OCI-LY3 (cell line): Measurements from ENCODE around the gene RUNX2.

ENCODE experiments used
- H2AFZ ChIP-seq: fragments of 200-600, 300-600 bp; shearing (Covaris generic); 2 replicates; pipeline ENCODE4 v1.6.0; 2014; ENCODE audit warnings: antibody characterized with exemption, low read depth, low read length
- H3K27ac ChIP-seq: fragments of 200-600, 300-600 bp; sonication (generic); 2 replicates; pipeline ENCODE4 v1.5.1; 2014; ENCODE audit warnings: mild to moderate bottlenecking, low read length, moderate library complexity, mixed read lengths
- H3K27me3 ChIP-seq: fragments of 200-600, 300-600 bp; sonication (generic); 2 replicates; pipeline ENCODE4 v1.6.1; 2014; ENCODE audit warnings: low read depth, low read length, mixed read lengths
- H3K36me3 ChIP-seq: fragments of 200-600, 300-600 bp; sonication (generic); replicated peaks from 2 replicates; pipeline ENCODE3; 2014; ENCODE audit warnings: low read depth, low read length, mixed read lengths
- H3K4me1 ChIP-seq: fragments of 300-600, 200-600 bp; sonication (generic); 2 replicates; pipeline ENCODE4 v1.6.1; 2014; ENCODE audit warnings: low read length, mixed read lengths
- H3K4me2 ChIP-seq: fragments of 200-600, 300-600 bp; sonication (generic); 2 replicates; pipeline ENCODE4 v1.6.1; 2014; ENCODE audit warnings: low read length, mixed read lengths
- H3K4me3 ChIP-seq: fragments of 300-600, 200-600 bp; sonication (generic); 2 replicates; pipeline ENCODE4 v1.5.1; 2014; ENCODE audit warnings: antibody characterized with exemption, mild to moderate bottlenecking, low read length, moderate library complexity
- H3K79me2 ChIP-seq: fragments of 300-600, 200-600 bp; shearing (Covaris generic); 2 replicates; pipeline ENCODE4 v1.6.1; 2014; ENCODE audit warnings: mild to moderate bottlenecking, low read length, mixed read lengths
- H3K9ac ChIP-seq: fragments of 300-600, 200-600 bp; shearing (Covaris generic); 2 replicates; pipeline ENCODE4 v1.6.0; 2014; ENCODE audit warnings: mild to moderate bottlenecking, low read length, moderate library complexity
- H3K9me3 ChIP-seq: fragments of 200-600, 300-600 bp; shearing (Covaris generic); 2 replicates; pipeline ENCODE4 v1.6.1; 2014; ENCODE audit warnings: low read length, mixed read lengths; ENCODE audit not compliant: insufficient read depth
- H4K20me1 ChIP-seq: fragments of 200-600, 300-600 bp; sonication (generic); 2 replicates; pipeline ENCODE4 v1.6.1; 2016; ENCODE audit warnings: low read length, mixed read lengths; ENCODE audit not compliant: insufficient read depth
- EZH2phosphoT487 ChIP-seq: fragments of 200-600 bp; shearing (Covaris generic); IDR thresholded peaks from 2 replicates; pipeline ENCODE4 v1.6.1; 2018; ENCODE audit warnings: antibody characterized with exemption, mixed run types, low read depth
- TF ChIP-seq, protein P1 (sequence below): fragments of 200-600, 300-600 bp; sonication (generic); IDR thresholded peaks from 2 replicates; pipeline ENCODE4 v1.5.1; 2014; ENCODE audit warnings: antibody characterized with exemption, low read length, low read depth

The RUNX2 gene

DNA sequence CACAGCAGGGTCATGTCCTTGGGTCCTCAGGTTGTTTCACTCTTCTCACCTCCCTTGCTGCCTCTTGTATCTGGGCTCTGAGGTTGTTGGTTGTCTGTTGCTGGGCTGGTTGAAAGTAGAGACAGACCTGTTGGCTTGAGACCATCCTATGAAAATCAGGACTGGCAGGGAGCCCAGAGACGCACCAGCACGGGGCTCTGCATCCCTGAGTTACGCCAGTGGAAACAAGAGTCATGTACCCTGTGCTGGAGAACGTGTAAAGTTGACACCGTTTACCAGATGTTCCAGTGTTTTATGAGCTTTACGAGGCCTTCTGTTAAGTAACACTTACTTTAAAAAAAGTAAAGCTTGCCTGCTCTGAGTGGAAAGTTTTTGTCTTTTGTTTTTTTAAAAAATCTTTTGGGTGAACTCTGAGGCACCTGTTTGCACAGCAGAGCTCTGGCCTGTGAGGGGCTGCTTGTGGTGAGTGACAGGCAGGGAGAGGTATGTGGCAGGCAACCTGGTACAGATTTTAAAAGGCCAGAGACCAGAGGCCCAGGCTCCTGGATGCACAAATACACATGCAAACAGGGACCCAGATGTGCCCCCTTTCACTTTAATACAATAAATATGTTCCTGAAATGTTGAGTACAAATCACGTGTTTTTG lies 309.6 kb downstream of the RUNX2 start:
- H2AFZ ChIP-seq = no peak overlapping the region
- no peak overlapping the region for H3K4me3 ChIP-seq
- H3K9ac ChIP-seq = no peak overlapping the region
- no peaks in the 10 kb centered on the region for H4K20me1 ChIP-seq
- H3K4me2 ChIP-seq = no peak overlapping the region
- no peaks in the 10 kb centered on the region for H3K36me3 ChIP-seq
- peaks cover 34% of the 10 kb centered on the region for H3K27me3 ChIP-seq
- no peak overlapping the region for H3K27ac ChIP-seq
- no peaks in the 10 kb centered on the region for H3K79me2 ChIP-seq
- TF ChIP-seq, protein P1, sequence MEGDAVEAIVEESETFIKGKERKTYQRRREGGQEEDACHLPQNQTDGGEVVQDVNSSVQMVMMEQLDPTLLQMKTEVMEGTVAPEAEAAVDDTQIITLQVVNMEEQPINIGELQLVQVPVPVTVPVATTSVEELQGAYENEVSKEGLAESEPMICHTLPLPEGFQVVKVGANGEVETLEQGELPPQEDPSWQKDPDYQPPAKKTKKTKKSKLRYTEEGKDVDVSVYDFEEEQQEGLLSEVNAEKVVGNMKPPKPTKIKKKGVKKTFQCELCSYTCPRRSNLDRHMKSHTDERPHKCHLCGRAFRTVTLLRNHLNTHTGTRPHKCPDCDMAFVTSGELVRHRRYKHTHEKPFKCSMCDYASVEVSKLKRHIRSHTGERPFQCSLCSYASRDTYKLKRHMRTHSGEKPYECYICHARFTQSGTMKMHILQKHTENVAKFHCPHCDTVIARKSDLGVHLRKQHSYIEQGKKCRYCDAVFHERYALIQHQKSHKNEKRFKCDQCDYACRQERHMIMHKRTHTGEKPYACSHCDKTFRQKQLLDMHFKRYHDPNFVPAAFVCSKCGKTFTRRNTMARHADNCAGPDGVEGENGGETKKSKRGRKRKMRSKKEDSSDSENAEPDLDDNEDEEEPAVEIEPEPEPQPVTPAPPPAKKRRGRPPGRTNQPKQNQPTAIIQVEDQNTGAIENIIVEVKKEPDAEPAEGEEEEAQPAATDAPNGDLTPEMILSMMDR = no peak
- no peak for TF ChIP-seq EZH2phosphoT487
- no peaks in the 10 kb centered on the region for H3K4me1 ChIP-seq
- H3K9me3 ChIP-seq = no peaks in the 10 kb centered on the region

GRCh38 chr6:45640081-45640491 lies 312.0 kb downstream of the RUNX2 start:
- Histone ChIP-seq H3K79me2 (no peaks in the 10 kb centered on the region), H3K36me3 (no peaks in the 10 kb centered on the region), H3K27me3 (peaks cover 36% of the 10 kb centered on the region), H3K4me1 (peaks cover 5% of the 10 kb centered on the region), H3K9me3 (no peaks in the 10 kb centered on the region), H3K4me2 (no peak overlapping the region), H2AFZ (no peak overlapping the region), H3K4me3 (no peak overlapping the region), H3K27ac (no peak overlapping the region), H4K20me1 (no peaks in the 10 kb centered on the region), H3K9ac (no peak overlapping the region)
- no peak for TF ChIP-seq EZH2phosphoT487
- TF ChIP-seq, protein P1 = no peak

- Histone ChIP-seq H3K36me3 (no peaks in the 10 kb centered on the region), H3K9me3 (no peaks in the 10 kb centered on the region), H3K4me1 (peaks cover 12% of the 10 kb centered on the region), H3K9ac (no peak overlapping the region), H2AFZ (no peak overlapping the region), H3K79me2 (no peaks in the 10 kb centered on the region), H3K27ac (no peak overlapping the region), H4K20me1 (no peaks in the 10 kb centered on the region), H3K4me2 (no peak overlapping the region), H3K4me3 (no peak overlapping the region), H3K27me3 (peaks cover 29% of the 10 kb centered on the region)
- TF ChIP-seq EZH2phosphoT487 = no peak
- TF ChIP-seq, protein P1 = no peak
These were observed 312.7 kb downstream of the RUNX2 start for GRCh38 chr6:45640811-45641210.

DNA sequence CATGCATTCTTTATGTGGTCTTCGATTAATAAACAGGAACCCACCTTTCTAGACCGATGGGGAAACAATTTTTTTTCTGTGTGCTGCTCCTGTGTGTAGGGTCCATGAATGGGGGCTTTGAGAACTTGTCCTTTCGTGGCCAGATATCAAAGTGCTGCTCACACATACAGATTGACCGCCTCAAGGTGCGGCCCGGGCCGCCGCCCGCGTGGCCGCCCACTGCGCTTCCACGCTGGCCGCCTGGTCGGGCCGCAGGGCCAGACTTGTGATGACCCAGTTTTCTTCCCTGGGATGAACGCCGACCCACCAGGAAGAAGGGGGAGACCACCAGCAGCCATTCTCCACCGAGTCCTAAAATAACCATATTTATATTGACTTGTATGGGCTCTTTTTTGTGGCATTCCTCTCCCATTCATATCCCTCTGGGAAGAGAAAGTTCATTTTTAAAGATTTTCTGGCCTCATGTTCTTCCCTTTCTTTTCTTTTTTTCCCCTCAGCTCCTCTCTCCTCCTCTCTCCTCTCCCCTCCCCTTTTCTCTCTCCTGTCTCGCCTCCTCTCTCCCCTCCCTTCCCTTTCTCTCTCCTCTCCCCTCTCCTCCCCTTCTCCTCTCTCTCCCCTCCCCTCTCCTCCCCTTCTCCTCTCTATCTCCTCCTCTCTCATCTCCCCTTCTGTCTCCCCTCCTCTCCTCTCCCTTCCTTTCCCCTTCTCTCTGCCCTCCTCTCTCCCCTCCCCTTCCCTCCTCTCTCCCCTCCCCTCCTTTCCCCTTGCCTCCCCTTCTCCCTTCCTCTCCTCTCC lies 314.4 kb downstream of the RUNX2 start:
- H3K4me1 ChIP-seq = peaks cover 12% of the 10 kb centered on the region
- no peak overlapping the region for H3K4me2 ChIP-seq
- H3K9me3 ChIP-seq = no peaks in the 10 kb centered on the region
- no peaks in the 10 kb centered on the region for H4K20me1 ChIP-seq
- H3K9ac ChIP-seq = no peak overlapping the region
- H3K4me3 ChIP-seq = no peak overlapping the region
- no peak for TF ChIP-seq EZH2phosphoT487
- TF ChIP-seq, protein P1 = no peak
- no peak overlapping the region for H3K27ac ChIP-seq
- no peaks in the 10 kb centered on the region for H3K36me3 ChIP-seq
- no peaks in the 10 kb centered on the region for H3K79me2 ChIP-seq
- no peak overlapping the region for H2AFZ ChIP-seq
- H3K27me3 ChIP-seq = peaks cover 14% of the 10 kb centered on the region
